OCI-LY3 (cell line): ENCODE measurements around the gene ZNF333.
"Not testable (repeated sequence)": the region's sequence is repeated elsewhere in the genome, so short reads cannot be mapped to it uniquely, and the experiment has no call there.

Experiments
- CTCF ChIP-seq: fragments of 200-600, 300-600 bp; sonication (generic); IDR thresholded peaks from 2 replicates; pipeline ENCODE4 v1.5.1; 2014; ENCODE audit warnings: antibody characterized with exemption, low read length, low read depth
- EZH2phosphoT487 ChIP-seq: fragments of 200-600 bp; shearing (Covaris generic); IDR thresholded peaks from 2 replicates; pipeline ENCODE4 v1.6.1; 2018; ENCODE audit warnings: antibody characterized with exemption, mixed run types, low read depth

- TF ChIP-seq CTCF, EZH2phosphoT487: not testable (repeated sequence)
Measured at GRCh38 chr19:14778110-14778845, 88.4 kb downstream of the ZNF333 start, which contains the start of gene ADGRE2.
